Superior temporal gyrus (tissue), 1 donor: ENCODE results near the gene TPTE.
"Not testable (repeated sequence)": the region's sequence is repeated elsewhere in the genome, so short reads cannot be mapped to it uniquely, and the experiment has no call there.

Source experiments
- DNase-seq: peaks from one replicate; pipeline ENCODE4 v3.0.0-alpha.2; 2016; ENCODE audit errors: extremely low spot score

The TPTE gene

GRCh38 chr21:10521091-10521598, at the start of gene TPTE:
TSS of gene TPTE (plus strand) at chr21:10521583. CDS start at chr21:10538724, 17,141 bp downstream.
- DNase-seq, result no peak

- not testable (repeated sequence) for DNase-seq
Measured at GRCh38 chr21:10471999-10472398, 49.4 kb upstream of the TPTE start.

GRCh38 chr21:10477794-10478193, 43.6 kb upstream of the TPTE start:
- DNase-seq, result not testable (repeated sequence)

DNA sequence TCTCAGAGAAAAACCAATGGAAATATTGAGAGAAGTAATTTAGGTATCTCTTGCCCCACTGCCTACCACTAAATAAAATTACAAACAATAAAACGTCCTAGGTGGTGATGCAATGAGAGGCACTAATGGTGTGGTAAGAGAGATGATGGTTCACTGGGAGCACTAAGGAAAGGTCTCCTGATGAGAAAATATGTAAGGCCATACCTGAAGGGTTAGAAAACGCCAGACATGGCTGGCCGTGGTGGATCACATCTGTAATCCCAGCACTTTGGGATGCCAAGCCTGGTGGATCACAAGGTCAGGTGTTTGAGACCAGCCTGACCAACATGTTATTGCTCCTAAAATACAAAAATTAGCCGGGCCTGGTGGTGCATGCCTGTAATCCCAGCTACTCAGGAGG, 41.5 kb upstream of the TPTE start:
- DNase-seq, result not testable (repeated sequence)

GRCh38 chr21:10484864-10485263, 36.5 kb upstream of the TPTE start:
- not testable (repeated sequence) for DNase-seq

DNA sequence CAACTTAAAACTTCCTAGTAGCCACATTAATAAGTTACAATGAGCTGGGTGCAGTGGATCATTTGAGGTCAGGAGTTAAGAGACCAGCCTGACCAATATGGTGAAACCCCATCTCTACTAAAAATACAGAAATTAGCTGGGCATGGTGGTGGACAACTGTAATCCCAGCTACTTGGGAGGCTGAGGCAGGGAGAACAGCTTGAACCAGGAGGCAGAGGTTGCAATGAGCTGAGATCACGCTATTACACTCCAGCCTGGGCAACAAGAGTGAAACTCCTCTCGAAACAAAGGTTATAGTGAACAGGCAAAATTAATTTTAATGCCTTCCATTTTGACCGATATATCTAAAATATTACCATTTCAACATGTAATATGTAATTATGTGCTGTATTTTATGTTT, 30.9 kb upstream of the TPTE start:
- not testable (repeated sequence) for DNase-seq

DNA sequence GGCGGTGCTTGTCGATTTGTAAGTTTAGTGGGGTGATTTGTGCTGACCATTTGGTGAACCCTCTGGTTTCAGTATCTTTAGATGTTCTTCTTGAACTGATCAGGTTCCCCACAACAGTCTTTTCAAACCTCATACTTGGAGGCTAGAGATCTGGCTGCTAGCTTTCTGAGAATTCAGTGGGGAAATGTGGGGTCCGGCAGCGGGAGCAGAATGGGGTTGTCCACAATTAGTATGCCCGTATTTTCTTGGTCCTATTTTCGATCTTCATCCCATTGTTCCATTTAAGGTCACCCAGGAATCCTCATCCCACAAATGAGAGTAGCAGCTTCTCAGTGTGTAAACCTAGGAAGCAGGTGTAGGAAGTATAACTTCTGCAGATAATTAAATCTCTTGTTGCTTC, 10.3 kb upstream of the TPTE start:
- DNase-seq, result no peak

GRCh38 chr21:10516889-10517288, 4.5 kb upstream of the TPTE start:
- not testable (repeated sequence) for DNase-seq

GRCh38 chr21:10517904-10518303, 3.5 kb upstream of the TPTE start:
- DNase-seq, result not testable (repeated sequence)

- DNase-seq, result not testable (repeated sequence)
Measured at GRCh38 chr21:10521835-10522500, 585 bp downstream of the TPTE start.

GRCh38 chr21:10539956-10540355, 18.6 kb downstream of the TPTE start:
- DNase-seq, result no peak

DNA sequence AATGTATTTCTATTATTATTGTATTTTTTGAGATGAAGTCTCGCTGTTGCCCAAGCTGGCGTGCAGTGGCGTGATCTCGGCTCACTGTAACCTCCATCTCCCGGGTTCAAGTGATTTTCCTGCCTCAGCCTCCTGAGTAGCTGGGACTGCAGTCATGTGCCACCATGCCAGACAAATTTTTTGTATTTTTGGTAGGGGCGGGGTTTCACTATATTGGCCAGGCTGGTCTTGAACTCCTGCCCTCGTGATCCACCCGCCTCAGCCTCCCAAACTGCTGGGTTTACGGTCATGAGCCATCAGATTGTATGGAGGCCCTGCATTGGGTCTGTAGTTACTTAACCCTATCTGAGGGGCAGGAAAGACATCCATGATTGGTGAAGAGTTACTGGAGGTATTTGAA, 23.0 kb downstream of the TPTE start:
- not testable (repeated sequence) for DNase-seq

DNA sequence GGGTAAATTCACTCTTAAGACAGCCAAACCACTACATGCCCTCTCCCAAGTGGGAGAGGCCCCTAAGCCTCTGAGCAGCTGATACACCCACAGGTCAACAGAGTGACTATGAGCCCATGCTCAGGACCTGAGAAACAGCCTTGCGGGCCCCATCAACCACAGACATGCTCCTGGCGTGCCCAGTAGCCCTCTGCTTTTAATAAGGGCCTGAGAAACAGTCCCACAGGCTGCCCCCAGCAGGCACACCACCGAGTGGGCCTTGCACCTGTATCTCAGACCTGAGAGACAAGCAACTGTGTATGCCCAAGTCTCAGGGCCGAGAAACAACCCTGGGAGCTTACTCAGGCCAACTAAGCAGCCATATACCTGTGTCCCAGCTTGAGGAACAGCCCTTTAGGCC, 26.5 kb downstream of the TPTE start:
- not testable (repeated sequence) for DNase-seq

DNA sequence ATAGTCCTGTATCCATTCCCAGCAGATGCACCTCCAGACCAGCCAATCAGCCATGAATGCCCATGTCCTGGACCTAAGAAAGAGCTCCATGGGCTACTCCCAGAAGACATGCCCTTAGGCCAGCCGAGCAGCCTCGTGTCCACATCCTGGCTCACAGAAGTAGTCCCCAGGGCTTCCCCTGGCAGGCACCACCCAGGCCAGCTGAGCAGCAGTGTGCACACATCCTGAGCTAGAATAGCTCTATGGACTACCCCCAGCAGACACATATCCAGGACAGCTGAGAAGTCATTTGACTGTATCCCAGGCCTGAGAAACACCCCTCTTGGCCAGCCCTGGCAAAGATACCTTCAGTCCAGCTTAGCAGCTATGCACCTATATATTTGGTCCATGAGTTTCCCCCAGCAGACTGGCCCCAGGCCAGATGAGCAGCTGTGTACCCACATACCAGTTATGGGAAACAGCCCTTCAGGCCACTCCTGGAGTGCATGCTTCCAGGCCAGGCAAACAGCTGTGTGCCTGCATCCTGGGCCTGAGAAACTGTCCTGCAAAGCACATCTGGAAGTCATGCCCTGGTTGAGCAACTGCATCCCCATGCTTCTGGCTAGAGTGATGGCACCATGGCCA, 27.1 kb downstream of the TPTE start:
- not testable (repeated sequence) for DNase-seq

- DNase-seq, result not testable (repeated sequence)
Measured at GRCh38 chr21:10570803-10571202, 49.4 kb downstream of the TPTE start.

DNA sequence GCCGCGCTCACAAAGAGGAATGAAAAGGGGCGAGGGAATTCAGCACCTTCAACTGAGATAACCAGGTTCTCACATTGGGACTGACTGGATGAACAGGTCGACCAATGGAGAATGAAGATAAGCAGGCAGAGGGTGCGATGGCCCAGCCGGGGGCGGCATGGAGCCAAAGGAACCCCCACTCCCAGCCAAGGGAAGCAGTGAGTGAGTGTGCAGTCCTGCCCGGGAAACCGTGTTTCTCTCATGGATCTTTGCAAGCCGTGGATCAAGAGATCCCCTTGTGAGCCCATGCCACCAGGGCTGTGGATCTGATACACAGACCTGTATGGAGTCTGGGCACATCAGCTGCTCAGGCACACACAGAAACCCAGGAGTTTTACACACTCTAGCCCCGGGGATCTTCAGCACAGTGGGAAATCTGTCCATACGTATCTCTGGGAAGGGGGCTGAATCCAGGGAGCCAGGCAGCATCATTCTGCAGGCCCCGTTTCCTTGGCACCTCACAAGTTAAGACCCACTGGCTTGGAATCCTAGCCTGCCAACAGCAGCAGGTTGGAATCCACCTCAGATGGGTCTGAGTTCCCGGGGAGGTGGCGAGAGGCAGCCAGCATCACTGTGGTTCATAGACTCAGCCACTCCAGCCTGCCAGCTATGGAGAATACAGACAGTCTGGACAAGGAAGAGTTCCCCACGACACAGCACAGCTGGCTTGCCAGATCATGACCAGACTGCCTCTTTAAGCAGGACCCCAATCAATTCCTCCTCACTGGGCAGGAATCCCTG, 53.3 kb downstream of the TPTE start:
- not testable (repeated sequence) for DNase-seq

DNA sequence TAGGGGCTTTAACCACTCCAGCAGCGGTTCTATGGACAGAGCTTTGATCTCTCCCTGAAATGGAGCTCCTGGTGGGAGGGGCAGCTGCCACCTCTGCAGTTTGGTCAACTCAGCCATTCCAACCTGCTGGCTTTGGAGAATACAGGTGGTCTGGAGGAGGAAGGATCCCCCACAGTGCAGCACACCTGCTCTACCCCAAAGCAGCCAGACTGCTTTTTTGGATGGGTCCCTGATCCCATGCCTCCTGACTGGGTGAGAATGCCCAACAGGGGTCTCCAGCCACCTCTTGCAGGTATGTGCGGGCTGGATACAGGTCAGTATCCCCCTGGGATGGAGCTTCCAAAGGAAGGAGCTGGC, 53.9 kb downstream of the TPTE start:
- no peak for DNase-seq

DNA sequence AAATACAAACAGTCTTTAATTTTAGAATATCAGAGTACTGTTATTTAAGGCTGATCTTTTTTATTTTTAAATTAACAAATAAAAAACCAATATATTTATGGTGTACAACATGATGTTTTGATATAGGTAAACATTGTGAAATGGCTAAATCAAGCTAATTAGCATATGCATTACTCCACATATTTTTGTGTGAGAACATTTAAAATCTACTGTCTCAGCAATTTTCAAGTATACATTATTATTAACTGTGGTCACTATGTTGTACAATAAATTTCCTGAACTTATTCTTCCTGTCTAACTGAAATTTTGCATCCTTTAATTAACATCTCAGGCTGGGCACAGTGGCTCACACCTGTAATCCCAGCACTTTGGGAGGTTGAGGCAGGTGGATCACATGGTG, 57.5 kb downstream of the TPTE start:
- not testable (repeated sequence) for DNase-seq

DNA sequence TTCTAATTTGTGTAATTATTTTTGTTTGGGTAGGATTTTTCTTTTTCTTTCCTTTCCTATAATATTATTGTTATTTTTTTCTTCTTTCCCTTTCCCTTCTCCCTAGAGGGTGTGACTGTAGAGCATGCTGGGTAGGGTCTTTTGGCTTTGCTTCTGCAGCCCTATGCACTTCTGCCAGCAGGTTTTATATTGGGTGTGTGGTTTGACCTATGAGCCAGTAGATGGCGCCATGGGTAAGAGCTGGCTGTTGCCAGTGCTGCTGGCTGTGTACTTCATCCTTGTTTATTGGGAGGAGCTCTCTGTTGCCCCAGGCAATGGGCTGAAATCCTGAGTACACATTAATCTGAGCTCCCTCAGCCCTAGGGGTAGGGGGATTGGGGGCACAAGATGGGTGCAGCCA, 67.7 kb downstream of the TPTE start:
- not testable (repeated sequence) for DNase-seq

GRCh38 chr21:10607074-10607473, 85.7 kb downstream of the TPTE start:
- DNase-seq, result not testable (repeated sequence)

GRCh38 chr21:10614285-10614684, 92.9 kb downstream of the TPTE start:
- DNase-seq, result not testable (repeated sequence)

GRCh38 chr21:10616061-10616460, 94.7 kb downstream of the TPTE start:
- not testable (repeated sequence) for DNase-seq
